MCF 10A (cell line): ENCODE data around the gene GPNMB. TPM values are rescaled to one million over a fixed set of nuclear protein-coding genes. Genes with fewer than 3 reads are reported as not detected.

Source experiments
- BruUV-seq: library from RNA; stranded (reverse); fragments of 400-500 nt; replicated peaks from 2 replicates; lab custom pipeline; 2021; lab: Mats Ljungman, UMichigan
- CTCF ChIA-PET: fragments of 300-600 bp; sonication (Branson Sonifier 250); formaldehyde crosslinking; extraction: SDS; loops from one replicate; lab custom pipeline; 2021; ENCODE audit warnings: antibody characterized with exemption, inconsistent platforms; lab: Yijun Ruan, JAX
- POLR2A ChIA-PET: fragments of 300-600, 350-650 bp; sonication (Branson Sonifier 250); formaldehyde crosslinking; extraction: SDS; loops from one replicate; lab custom pipeline; 2020; ENCODE audit warnings: antibody characterized with exemption, inconsistent platforms; lab: Yijun Ruan, JAX
- DNase-seq: peaks from one replicate; pipeline ENCODE4 v3.0.0-alpha.2; 2018; ENCODE audit not compliant: unreplicated experiment
- H3K27ac Mint-ChIP-seq: one replicate; pipeline ENCODE4 v1.8.0; 2022; ENCODE audit warnings: mild to moderate bottlenecking, low read depth, mixed read lengths; ENCODE audit not compliant: unreplicated experiment
- H3K27me3 Mint-ChIP-seq: one replicate; pipeline ENCODE4 v1.8.0; 2022; ENCODE audit warnings: mixed read lengths; ENCODE audit not compliant: insufficient read depth, unreplicated experiment
- H3K36me3 Mint-ChIP-seq: one replicate; pipeline ENCODE4 v1.8.0; 2022; ENCODE audit warnings: mild to moderate bottlenecking, moderate library complexity, mixed read lengths; ENCODE audit not compliant: insufficient read depth, unreplicated experiment
- H3K4me1 Mint-ChIP-seq: one replicate; pipeline ENCODE4 v1.8.0; 2022; ENCODE audit warnings: mixed read lengths; ENCODE audit not compliant: insufficient read depth, unreplicated experiment
- H3K4me3 Mint-ChIP-seq: one replicate; pipeline ENCODE4 v1.8.0; 2022; ENCODE audit warnings: mild to moderate bottlenecking, moderate library complexity, mixed read lengths; ENCODE audit not compliant: unreplicated experiment
- H3K9me3 Mint-ChIP-seq: one replicate; pipeline ENCODE4 v1.8.0; 2022; ENCODE audit warnings: mixed read lengths; ENCODE audit not compliant: unreplicated experiment
- intact Hi-C: fragments of 100-400 bp; cut with micrococcal nuclease; formaldehyde crosslinking; loops from 2 replicates; pipeline ENCODE4 v1.14.1; 2022
- total RNA-seq: library from RNA; stranded (reverse); gene quantifications from 2 replicates; pipeline ENCODE4 v1.2.3, GENCODE V29; 2022
- TF ChIP-seq, protein P1 (sequence below): fragments of 200-600 bp; IDR thresholded peaks from one replicate; pipeline ENCODE4 v1.8.0; 2022; ENCODE audit warnings: antibody characterized with exemption, mild to moderate bottlenecking; ENCODE audit not compliant: unreplicated experiment

Gene GPNMB
- total RNA-seq, 1 experiment from 2014 or later = 1.1 TPM

DNA sequence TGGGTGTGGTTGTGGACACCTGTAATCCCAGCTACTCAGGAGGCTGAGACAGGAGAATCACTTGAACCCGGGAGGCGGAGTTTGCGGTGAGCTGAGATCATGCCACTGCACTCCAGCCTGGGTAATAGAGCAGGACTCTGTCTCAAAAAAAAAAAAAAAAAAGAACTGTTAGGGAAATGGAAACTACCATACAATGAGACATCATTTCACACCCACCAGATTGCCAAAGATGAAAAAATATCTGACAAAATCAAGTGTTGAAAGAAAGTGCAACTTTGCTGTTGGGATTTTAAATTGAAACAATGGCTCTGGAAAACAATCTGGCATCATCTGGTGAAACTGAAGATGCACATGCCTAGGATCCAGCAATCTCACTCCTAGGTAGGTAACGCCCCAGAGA is 36.5 kb downstream of the GPNMB start:
- TF ChIP-seq, protein P1, sequence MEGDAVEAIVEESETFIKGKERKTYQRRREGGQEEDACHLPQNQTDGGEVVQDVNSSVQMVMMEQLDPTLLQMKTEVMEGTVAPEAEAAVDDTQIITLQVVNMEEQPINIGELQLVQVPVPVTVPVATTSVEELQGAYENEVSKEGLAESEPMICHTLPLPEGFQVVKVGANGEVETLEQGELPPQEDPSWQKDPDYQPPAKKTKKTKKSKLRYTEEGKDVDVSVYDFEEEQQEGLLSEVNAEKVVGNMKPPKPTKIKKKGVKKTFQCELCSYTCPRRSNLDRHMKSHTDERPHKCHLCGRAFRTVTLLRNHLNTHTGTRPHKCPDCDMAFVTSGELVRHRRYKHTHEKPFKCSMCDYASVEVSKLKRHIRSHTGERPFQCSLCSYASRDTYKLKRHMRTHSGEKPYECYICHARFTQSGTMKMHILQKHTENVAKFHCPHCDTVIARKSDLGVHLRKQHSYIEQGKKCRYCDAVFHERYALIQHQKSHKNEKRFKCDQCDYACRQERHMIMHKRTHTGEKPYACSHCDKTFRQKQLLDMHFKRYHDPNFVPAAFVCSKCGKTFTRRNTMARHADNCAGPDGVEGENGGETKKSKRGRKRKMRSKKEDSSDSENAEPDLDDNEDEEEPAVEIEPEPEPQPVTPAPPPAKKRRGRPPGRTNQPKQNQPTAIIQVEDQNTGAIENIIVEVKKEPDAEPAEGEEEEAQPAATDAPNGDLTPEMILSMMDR = no peak
- Mint-ChIP-seq H3K9me3 (no peaks in the 10 kb centered on the region), H3K36me3 (no peaks in the 10 kb centered on the region), H3K27ac (no peak overlapping the region), H3K27me3 (no peaks in the 10 kb centered on the region), H3K4me3 (no peak overlapping the region), H3K4me1 (peaks cover 5% of the 10 kb centered on the region)
- no peak for DNase-seq
- no TSS peak for BruUV-seq
- intact Hi-C loops = no loop called here
- POLR2A ChIA-PET = no interaction called here
- CTCF ChIA-PET = interaction anchor here (0.9 to 1.6 kb wide), 3 partner anchors 21 to 431 kb away, joined by 3 to 4 read pairs (median 3); no protein-coding TSS in a partner anchor

DNA sequence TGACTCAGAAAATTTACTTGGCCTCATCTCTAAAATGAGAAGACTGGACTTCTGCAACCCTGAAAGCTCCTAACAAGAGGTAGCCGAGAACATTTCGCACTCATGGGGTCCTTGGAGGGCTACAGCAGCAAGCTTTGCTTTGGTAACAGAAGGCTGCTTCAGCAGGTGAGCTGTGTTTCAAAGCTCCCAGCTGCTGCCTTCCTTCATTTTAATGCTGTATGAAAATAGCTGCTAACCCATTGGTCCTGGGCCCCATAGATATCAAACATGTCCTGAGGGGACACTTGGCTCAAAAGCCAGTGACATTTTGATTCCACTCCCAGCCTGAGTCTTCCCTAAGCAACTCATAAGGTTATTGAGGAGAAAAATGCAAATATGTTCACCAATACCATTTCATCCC is 38.3 kb downstream of the GPNMB start:
- Mint-ChIP-seq H3K4me1 (peaks cover 5% of the 10 kb centered on the region), H3K27me3 (no peaks in the 10 kb centered on the region), H3K9me3 (no peaks in the 10 kb centered on the region), H3K4me3 (no peak overlapping the region), H3K27ac (no peak overlapping the region), H3K36me3 (no peaks in the 10 kb centered on the region)
- intact Hi-C loops = no loop called here
- BruUV-seq = no TSS peak
- POLR2A ChIA-PET = interaction anchor here (0.9 kb wide), 1 partner anchor 10 kb away, joined by 3 read pairs; no protein-coding TSS in a partner anchor
- TF ChIP-seq, protein P1 = no peak
- CTCF ChIA-PET = interaction anchor here (1.1 to 1.2 kb wide), 2 partner anchors 13 to 262 kb away, joined by 3 read pairs; no protein-coding TSS in a partner anchor
- DNase-seq = no peak

DNA sequence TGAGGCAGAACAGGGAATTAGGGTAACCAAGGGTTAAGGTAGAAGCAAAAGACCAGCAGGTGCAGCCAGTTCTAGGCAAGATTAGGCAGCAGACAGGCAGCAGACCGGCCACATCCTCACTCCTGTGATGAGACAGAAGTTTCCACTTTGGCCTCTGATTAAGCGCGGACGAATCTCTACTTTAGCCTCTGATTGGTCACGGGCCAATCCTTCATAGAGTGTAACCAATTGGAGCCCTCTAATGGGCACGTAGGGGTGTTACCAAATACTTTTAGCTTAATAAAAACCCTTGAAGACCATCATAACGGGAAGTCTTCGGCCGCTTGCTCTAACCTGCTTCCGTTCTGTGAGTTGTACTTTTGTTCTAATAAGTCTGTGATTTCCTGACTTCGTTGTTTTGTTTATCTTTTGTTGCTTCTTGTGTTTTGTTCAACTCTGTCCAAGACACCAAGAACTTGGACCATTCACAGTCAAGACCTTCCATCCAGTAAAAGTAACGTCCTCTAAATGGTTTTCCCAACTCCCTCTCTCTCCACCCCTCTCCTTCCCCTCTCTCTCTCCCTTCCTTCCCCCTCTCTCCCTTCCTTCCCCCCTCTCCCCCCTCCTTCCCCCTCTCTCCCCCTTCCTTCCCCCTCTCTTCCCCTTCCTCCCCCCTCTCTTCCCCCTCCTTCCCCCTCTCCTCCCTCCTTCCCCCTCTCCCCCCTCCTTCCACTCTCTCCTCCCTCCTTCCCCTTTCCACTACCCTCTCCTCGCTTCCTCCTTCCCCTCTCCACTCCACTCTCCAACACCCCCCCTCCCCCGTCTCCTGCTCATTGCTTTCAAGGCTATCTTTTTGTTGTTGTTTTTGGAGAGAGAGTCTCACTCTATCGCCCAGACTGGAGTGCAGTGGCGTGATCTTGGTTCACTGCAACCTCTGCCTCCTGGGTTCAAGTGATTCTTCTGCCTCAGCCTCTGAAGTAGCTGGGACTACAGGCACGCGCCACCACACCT is 39.4 kb downstream of the GPNMB start:
- no peak for DNase-seq
- Mint-ChIP-seq H3K9me3 (no peaks in the 10 kb centered on the region), H3K4me1 (peaks cover 5% of the 10 kb centered on the region), H3K36me3 (no peaks in the 10 kb centered on the region), H3K27me3 (no peaks in the 10 kb centered on the region), H3K4me3 (no peak overlapping the region), H3K27ac (no peak overlapping the region)
- BruUV-seq = no TSS peak
- CTCF ChIA-PET = interaction anchor here (0.7 to 0.9 kb wide), 2 partner anchors 13 to 173 kb away, joined by 3 to 4 read pairs; no protein-coding TSS in a partner anchor
- POLR2A ChIA-PET = no interaction called here
- intact Hi-C loops = no loop called here
- TF ChIP-seq, protein P1 = no peak

DNA sequence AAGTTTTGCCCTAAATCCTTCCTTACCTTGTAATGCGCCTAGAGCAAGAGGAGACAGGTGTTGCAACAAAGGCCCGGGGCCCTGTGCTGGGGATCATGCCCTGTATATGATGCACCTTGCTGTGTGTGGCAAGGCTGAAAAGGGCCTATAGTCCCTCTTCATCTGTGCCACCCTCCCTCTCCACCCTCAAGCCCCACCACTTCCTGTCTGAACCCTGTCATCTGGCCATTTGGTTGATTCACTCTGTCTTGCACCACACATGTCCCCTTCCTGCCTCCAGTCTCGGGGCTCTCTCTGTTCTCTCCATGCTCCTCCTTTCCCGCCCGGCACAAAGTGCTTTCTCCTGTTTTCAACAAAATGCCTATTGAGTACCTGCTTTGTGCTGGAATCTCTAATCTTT is 41.0 kb downstream of the GPNMB start:
- Mint-ChIP-seq H3K27ac (no peak overlapping the region), H3K36me3 (no peaks in the 10 kb centered on the region), H3K9me3 (no peaks in the 10 kb centered on the region), H3K4me1 (peaks cover 5% of the 10 kb centered on the region), H3K4me3 (no peak overlapping the region), H3K27me3 (no peaks in the 10 kb centered on the region)
- no peak for DNase-seq
- TF ChIP-seq, protein P1 = no peak
- intact Hi-C loops = no loop called here
- ChIA-PET POLR2A (no interaction called here), CTCF (no interaction called here)
- no TSS peak for BruUV-seq
